ENCODE measurements around the gene GTF3C1.

The GTF3C1 gene

GRCh38 chr16:27421961-27422740, 127.6 kb downstream of the GTF3C1 start:
- H3K4me3 ChIP-seq (ENCODE audit: low read depth, low read length), result no peak overlapping the region
- no peak for DNase-seq (ENCODE audit: low read depth, low spot score)
- in situ Hi-C loops (cut with HindIII; ENCODE audit: low sequenced_read_pairs), result no loop called here
- TF ChIP-seq, protein P1, sequence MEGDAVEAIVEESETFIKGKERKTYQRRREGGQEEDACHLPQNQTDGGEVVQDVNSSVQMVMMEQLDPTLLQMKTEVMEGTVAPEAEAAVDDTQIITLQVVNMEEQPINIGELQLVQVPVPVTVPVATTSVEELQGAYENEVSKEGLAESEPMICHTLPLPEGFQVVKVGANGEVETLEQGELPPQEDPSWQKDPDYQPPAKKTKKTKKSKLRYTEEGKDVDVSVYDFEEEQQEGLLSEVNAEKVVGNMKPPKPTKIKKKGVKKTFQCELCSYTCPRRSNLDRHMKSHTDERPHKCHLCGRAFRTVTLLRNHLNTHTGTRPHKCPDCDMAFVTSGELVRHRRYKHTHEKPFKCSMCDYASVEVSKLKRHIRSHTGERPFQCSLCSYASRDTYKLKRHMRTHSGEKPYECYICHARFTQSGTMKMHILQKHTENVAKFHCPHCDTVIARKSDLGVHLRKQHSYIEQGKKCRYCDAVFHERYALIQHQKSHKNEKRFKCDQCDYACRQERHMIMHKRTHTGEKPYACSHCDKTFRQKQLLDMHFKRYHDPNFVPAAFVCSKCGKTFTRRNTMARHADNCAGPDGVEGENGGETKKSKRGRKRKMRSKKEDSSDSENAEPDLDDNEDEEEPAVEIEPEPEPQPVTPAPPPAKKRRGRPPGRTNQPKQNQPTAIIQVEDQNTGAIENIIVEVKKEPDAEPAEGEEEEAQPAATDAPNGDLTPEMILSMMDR (IDR thresholded peaks at IDR 0.05; ENCODE audit: low read depth, low read length), result no peak

DNA sequence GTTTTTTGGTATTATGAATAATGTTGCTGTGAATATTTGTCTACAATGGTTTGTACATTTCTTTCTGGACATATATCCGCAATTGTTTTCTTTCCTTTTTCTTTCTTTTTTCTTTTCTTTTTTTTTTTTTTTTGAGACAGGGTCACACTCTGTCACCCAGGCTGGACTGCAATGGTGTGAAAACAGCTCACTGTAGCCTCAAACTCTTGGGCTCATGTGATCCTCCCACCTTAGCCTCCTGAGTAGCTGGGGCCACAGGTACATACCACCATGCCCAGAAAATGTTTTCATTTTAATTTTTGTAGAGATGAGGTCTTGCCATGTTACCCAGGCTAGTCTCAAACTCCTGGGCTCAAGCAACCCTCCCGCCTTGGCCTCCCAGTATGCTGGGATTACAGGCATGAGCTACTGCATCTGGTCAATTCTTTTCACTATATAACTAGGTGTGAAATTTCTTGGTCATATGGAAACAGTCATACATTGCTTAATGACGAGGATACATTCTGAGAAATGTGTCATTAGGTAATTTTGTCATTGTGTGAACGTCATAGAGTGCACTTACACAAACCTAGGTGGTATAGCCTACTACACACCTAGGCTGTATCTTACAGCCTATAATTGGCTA, 132.6 kb downstream of the GTF3C1 start:
- no peak for DNase-seq (ENCODE audit: low read depth, low spot score)
- in situ Hi-C loops (cut with HindIII; ENCODE audit: low sequenced_read_pairs), result no loop called here
- no peak overlapping the region for H3K4me3 ChIP-seq (ENCODE audit: low read depth, low read length)
- TF ChIP-seq, protein P1 (IDR thresholded peaks at IDR 0.05; ENCODE audit: low read depth, low read length), result no peak

GRCh38 chr16:27414788-27415431, 134.8 kb downstream of the GTF3C1 start:
- no peak overlapping the region for H3K4me3 ChIP-seq (ENCODE audit: low read depth, low read length)
- no peak for DNase-seq (ENCODE audit: low read depth, low spot score)
- TF ChIP-seq, protein P1 (IDR thresholded peaks at IDR 0.05; ENCODE audit: low read depth, low read length), result no peak
- in situ Hi-C loops (cut with HindIII; ENCODE audit: low sequenced_read_pairs), result no loop called here

DNA sequence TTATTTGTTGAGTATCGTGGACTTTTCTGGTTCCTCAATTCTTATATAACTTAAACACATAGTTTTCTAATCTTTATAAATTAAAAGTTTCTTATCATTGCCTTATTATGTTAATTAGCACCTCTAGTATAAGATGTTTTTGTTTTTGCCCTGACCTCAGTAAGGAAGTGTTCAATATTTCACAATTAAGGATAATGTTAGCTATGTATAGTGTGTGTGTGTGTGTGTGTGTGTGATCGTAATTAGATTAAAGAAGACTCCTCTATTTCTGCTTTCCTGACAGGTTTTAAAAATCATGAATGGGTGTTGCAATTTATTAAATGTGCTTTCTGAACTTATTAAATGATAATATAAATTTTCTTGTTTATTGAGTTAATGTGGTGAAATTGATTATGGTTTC, 135.8 kb downstream of the GTF3C1 start:
- in situ Hi-C loops (cut with HindIII; ENCODE audit: low sequenced_read_pairs), result no loop called here
- no peak overlapping the region for H3K4me3 ChIP-seq (ENCODE audit: low read depth, low read length)
- DNase-seq (ENCODE audit: low read depth, low spot score), result no peak
- TF ChIP-seq, protein P1 (IDR thresholded peaks at IDR 0.05; ENCODE audit: low read depth, low read length), result no peak

DNA sequence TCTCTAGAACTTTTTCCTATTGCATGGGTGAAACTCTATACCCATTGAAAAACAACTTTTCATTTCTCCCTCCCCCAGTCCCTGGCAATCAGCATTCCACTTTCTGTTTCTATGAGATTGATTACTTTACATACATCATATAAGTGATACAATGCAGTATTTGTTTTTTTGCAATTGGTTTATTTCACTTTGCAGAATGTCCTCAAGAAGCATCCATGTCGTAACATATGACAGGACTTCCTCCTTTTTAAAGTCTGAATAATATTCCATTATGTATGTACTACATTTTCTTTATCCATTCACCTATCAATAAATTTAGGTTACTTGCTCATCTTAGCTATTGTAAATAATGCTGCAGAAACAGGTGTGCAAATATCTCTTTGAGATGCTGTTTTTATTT, 139.0 kb downstream of the GTF3C1 start:
- TF ChIP-seq, protein P1 (IDR thresholded peaks at IDR 0.05; ENCODE audit: low read depth, low read length), result no peak
- no peak for DNase-seq (ENCODE audit: low read depth, low spot score)
- in situ Hi-C loops (cut with HindIII; ENCODE audit: low sequenced_read_pairs), result no loop called here
- no peak overlapping the region for H3K4me3 ChIP-seq (ENCODE audit: low read depth, low read length)
